RKO (cell line): ENCODE data around the gene GNAQ.

Source experiments
- DNase-seq: peaks from one replicate; pipeline ENCODE4 v3.0.0-alpha.2; 2016; ENCODE audit warnings: low spot score

GNAQ gene

DNA sequence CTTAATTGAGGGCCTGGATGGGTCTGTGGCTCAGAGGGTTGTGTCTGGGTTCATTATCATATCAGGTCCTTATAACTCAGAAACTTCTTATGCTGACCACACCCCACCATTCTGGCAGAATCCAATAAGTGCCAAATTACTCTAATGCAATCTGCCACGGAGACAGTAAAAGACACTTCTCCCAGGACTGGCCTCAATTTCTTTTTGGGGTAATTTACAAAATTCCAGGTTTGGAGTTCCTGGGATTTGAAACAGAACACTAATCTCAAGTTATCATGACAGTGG is 187.8 kb downstream of the GNAQ start:
- no peak for DNase-seq

DNA sequence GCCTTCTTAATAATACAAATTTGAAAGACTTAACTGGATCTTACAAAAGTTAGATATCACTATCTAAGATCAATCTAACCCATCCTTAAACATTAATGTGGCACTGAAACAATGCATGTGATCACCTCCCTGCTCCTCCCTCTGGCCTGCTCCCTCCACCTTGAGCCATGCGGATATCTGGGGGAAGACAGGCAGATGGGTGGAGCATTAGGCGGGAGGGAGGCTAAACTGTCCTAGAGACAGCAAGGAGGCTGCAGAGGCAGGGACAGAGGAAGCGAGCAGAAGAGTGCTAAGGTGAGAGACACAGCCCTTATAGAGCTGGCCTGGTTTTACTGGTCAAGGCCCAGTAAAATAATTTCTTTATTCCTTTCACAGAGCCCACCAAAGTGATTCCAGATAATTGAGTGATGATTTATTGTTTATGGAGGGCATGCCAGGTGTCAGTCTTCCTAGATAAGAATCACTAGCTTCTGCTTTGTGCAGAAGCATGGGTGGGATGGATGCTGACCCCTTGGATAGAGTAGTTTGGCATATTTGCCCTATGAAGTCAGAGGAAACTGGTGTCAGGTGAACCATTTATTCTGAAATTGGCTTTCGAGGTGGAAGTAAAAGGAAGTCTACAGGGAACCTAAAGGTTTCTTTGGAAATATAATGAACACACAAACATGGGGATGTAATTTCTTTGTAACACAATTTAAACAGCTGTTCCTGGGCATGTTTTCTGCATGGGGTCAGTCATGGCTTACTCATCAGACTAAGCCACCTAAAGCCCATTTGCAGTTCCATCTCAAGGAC is 188.3 kb downstream of the GNAQ start:
- DNase-seq, result no peak

DNA sequence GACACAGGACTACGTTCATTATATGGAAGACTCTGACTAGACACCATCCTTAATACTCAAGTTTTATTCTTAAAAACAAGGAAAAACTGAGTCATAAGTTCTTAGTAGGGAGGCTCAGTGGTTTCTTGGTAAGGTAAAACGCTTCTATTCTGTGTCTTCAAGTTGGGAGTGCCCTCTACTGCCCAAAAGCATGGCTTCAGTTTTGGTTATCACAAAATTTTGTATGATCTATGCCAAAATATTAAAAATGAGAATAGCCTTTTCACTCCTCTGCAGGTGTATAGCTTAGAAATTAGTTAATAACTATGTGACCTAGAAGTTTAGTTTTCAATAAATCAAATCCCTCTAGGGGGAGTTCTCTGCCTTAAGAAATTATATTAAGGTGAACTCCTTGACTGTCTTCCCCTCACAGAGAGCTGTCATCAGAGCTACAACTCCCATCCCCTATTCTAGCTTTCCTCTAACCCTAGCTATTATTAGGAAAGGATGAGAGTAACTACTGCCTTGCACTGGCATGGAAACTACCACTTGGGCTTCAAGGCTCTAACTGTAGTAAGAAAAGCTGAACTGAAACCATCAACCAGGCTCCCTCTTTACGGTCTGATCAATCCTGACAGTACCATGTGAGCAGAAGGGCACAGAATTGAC is 189.7 kb downstream of the GNAQ start:
- DNase-seq, result peak; percentile 11

DNA sequence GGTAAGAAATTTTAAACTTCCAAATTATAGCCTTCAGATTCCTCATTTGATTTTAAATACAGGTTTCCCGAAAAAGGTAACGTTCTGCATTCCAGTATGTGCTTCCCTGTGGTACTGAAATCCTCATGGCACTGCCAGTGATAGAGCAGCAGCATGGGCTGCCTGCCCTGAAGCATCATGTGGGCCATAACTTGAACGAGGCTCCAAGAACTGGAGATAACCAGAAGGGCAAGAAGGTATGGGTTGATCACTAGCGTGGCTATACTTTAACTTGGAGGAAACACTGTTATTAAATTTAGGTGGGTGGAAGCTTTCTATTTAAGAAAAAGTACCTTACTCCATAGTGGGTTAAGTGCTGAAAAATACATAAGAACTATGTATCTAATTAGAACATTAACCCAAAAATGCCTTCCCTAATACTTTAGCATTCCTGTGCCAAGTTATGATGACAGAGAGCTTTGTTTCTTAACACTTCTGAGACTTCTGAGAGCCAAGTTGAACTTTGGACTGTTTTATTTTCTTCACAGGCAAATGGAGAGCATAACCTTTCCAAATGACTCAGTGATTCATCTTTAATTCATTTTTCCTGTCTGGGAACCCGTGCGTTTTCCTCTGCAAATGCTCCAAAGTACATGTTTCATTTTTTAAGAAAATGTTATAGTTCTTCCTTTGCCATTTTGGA is 192.0 kb downstream of the GNAQ start:
- no peak for DNase-seq

DNA sequence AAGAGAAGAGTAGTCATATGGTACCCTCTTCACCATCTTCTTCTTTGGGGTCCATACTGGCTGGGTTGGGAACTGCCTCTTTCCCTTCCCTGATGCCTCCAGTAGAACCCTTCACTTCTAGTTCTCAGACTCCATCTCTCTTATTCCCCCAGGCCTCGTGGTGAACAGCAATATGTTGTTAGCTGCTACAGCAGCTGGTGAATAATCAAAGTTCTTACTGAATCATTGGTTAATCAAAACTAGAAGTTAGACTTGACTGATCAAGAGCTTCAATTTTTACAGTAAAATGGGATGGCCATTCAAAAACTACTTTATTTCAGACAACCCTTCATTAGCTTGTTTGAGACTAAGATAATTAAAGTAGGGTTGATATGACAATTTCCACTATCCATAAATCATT is 192.6 kb downstream of the GNAQ start:
- DNase-seq, result no peak

DNA sequence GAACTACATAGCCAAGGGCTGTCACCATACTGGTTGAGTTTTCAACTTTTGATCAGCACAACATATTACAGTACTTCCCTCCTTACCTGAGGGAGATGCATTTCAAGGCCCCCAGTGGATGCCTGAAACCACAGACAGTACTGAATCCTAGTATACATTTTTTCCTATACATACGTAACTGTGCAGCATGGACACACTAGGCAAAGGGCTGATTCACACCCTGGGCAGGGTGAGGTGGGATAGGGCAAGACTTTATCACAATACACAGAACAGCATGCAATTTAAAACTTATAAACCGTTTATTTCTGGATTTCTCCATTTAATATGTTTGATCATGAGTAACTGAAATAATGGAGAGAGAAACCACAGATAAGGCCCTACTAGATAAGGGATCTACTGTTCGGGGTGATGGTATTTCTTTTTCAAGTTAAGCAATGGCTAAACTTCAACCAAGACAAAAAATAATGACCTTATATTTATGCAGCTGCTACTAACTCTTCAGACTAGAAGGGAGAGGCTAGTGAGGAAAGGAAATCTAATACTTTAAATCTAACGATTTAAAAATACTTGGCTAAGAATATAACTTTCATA is 196.6 kb downstream of the GNAQ start:
- DNase-seq, result no peak

DNA sequence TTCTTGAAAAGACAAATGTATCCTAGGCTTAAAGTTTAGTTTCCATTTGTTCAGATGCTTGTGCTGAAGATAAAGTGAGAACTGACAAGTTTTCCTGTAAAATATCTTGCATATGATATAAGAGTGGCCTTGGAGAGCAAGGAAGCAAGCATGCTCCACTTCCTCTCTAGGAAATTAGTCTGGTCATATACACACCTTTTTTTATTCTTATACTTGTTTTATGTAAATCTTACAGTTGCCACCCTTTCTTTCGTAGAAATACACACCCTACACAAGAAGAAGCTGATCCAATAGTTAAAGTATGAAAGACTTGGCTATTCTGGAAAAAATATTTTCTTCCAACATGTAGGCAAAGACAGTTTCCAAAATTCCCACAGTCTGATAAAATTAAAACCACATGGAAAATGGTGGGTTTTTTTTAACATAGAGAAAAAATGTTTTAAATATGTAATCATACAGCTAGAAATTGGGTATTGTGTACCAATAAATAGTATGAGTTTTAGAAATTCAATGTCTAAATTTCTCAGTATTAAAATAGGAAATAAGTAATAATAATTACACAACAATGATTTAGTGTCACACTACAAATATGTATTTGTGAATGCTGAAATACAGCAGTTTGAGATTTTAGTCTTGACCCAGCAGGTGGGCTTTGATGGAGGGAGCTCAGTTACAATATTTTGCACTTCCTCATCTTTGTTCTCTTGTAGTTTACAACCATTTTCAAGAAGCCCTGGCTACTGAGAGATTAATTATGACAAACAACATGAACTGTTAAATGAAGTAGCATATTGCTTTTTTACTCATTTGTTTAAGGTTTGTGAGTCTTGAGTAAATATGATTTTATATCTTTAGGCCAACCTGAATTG is 197.8 kb downstream of the GNAQ start:
- DNase-seq, result no peak

DNA sequence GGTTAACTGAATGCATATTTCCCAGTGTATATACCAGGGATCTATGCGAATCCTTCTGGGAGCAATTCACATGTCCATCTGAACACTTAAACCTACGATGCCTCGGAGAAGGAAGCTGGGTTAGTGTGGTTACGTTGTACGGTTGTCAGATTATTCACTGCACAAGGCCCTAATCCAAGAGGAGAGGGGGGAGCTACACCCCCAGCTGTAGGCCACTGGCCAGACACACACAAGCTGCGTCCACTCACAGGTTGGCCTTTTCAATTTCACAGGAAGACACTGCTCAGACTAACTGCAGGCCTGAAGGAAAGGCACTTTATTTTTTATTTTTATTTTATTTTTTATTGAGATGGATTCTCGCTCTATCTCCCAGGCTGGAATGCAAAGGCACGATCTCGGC is 199.0 kb downstream of the GNAQ start:
- DNase-seq, result no peak

DNA sequence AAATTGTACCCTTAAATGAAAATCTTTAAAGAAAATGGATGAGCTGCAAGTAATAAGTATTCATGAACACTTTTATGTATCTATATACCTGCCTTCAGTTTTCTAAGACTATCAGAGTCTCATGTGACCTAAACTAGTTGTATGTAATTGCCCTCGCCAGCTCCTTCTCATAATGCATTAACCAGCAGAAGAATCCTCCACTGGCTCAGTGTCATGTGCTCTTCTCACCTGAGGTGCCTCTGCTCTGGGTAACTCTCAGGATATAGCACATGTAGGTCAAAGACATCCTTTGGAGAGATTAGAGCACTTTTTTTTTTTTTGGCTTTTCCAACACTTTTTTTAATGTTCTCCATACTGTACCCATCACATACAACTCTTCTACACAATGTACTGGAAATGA is 199.8 kb downstream of the GNAQ start:
- no peak for DNase-seq

DNA sequence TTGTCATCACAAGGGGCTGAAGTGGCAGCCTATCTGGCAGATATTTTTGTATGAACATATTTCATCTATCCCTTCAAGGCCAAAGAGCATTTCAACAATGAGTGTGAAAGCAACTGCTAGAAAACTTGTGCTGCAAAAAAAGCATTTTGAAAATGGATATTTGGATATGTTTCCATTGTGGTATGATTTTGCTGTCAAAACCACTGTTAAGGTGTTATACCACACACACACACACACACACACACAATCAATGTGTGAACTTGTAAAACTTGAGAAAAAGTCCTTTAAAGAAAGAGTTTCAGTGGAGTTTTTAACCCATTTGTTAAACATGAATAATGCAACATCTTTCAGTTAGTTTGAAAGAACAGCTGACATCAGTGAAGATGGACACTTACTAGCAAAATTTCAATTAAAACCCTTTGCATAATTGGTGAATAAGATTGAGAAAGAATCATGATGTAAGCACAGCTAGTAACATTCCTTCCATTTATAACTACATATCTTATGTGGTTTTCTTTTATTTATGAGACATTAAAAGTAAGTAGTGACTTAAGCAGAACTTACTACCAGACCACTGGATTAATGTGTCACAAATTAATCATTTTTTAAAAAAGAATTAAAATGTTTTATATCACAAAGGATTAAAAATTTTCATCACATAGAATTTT is 200.9 kb downstream of the GNAQ start:
- DNase-seq, result no peak

DNA sequence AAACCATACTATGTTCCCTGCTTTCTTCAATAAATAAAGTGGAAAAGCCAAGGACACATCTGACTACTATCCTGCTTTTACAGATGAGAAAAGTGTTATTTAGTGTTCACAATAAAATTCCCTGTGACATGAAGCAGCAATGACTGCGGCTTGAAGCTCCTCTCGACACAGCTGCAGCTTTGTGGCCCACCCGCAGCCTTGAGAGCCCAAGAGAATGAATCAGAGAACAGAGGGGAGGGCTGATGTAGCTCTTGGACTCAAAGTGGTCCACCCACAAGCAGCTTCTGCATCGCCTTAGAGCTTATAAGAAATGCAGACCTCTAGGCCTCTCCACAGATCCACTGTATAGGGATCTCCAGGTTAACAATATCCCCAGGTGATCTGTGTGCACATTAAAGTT is 202.2 kb downstream of the GNAQ start:
- DNase-seq, result no peak

DNA sequence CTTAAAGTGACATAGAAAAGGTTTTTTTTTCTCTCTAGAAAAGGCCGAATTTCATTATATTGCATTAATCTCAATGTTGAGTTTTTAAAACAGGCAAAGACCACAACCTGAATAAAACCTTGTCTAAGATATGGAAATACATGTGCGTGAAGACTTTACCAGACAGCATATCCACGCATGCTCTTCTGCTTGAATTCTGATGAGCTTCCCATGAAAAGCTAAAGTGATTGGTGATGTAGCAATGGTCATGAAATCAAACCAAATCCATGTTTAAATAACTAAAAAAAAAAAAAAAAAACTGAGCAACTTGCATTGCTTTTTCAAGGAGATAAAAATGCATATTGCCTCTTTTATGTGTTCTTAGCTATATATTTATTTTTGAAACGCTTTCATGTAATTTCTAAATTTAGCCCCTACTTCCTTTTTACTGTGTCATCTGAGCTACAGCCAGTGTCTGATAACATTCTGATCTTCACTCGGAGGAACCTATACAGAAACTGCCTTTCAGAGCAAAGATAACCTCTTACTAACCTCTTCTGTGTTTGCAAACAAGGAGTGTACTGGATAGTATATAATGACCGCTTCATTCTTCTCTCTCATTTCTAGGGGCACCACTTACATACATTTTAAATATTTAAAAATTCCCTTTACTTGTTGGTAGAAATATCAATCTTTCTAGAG is 204.4 kb downstream of the GNAQ start:
- no peak for DNase-seq

DNA sequence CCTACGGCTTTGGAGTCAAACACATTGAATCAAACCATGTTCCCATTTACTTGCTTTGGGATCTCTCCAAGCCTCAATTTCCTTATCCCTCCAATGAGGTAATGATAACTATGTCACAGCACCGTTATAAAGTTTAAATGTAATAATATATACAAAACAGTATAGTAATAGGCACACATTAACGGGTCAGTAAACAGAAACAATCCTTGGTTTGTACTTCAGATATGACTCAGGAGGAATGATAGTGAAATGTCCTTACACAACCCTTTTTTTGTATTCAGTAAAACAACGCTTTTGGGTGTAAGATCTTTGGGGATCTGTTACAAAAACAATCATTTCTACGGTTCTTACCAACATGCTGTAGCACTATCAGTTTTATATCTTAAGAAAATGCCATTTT is 205.0 kb downstream of the GNAQ start:
- DNase-seq, result no peak

DNA sequence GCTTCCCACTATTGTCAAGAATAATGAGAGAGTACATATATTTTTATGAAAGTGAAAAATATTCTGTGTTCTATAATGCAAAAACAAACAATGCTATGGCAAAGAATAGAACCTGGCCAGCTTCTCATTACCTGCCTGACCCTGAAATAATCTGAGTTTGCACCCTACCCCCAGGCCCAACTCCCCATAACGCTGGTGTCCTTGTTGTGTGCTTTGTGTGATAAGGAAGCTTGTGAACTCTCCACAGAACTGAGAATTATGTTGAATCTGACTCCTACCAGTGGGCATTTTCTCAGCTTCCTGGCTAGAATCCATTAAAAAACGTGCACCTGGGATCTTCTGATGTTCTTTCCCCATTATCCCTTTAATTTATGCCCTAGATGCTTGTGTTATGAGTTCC is 205.5 kb downstream of the GNAQ start:
- no peak for DNase-seq

DNA sequence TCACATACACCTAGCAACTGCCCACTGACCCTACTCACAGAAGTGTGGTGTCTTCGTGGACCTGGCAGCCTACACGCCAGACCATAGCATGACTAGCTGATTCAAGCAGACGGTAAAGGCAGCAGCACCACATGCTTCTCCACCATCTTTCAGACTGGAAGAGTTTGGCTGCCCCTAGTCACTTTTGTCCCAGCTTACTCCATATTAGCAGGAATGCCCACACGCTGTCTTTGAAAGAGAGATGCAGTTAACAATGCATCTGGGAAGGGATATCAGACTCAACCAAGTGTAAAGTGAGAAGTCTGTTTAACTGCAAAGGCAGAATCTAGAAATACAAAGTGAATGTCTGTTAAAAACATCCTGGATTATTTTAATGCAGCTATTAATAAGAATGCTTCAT is 206.2 kb downstream of the GNAQ start:
- DNase-seq, result no peak

DNA sequence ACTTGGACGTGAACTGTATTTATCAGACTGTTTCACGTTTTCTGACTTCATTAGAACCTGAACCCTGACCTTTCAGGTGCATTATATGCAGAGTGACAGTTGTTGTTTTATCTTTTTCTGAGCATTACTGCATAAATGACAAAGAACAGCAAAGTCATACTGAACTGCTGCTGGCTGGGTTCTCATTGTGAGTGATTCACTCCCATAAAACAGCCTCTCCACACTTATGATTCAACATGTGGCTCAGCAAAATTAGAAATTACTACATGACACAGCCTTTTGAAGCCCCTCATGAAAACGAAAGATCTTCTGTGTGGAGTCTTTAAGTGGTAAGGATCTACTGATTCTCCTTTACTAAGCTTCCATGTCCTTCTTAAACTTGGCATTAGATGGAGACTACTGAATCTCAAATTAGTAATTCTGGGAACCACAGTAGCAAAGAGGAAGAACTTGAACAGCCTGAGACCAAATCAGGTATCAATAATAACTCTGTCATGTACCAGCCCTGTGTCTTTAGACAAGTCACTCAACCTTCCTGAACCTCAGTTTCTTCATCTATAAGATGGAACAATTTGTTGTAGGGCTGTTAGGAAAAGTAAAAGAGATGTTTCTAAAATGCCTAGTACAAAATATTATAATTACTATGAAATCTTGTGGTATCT is 211.2 kb downstream of the GNAQ start:
- DNase-seq, result peak; percentile 89

DNA sequence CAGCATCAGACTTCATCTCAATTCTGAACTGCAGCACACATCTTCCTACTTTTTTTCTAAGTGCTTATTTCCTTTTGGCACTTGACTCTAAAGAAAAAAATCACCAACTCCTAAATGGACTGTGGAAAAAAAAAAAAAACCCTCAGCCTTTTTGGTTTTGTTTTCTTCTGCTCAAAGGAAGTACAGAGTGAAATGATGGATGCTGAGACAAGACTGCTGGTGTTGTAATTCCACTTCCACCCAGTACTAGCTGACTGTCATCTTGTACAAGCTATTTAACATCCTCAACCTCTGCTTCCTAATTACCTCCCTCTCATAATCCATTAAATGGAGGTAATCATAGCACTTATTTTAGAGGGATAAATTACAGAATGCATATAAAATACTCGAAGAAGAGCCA is 212.0 kb downstream of the GNAQ start:
- DNase-seq, result peak; percentile 19

DNA sequence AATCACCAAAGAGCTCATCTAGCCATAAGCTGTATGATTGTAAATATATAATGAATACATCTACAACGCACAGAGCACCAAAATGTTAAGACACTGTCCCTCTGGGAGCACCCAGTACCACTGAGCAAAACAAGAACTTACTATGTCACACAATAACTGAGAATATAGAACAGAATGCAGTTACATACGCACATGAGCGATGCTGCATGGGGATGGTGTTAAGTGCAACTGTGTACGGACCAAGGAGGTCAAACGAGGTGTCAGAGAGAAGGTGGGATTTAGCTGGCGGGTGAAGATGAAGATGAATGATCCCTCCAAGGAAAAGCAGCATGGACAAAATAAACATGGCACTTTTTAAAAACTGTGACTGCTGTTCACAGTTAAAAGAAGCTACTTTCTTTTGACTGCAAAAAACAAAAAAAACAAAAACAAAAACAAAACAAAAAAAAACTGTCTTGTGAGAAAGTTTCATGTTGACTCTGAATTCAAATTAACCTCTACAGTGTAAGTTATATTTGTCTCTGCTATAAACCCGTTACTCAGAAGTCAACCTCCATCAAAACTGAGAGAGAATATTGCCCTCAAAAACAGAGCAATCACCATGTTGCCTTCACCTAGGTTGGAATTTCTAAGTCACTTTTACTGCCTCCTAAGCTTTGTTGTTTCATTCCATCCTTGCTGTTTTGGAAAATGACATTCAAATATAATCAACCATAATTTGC is 213.9 kb downstream of the GNAQ start:
- DNase-seq, result no peak

DNA sequence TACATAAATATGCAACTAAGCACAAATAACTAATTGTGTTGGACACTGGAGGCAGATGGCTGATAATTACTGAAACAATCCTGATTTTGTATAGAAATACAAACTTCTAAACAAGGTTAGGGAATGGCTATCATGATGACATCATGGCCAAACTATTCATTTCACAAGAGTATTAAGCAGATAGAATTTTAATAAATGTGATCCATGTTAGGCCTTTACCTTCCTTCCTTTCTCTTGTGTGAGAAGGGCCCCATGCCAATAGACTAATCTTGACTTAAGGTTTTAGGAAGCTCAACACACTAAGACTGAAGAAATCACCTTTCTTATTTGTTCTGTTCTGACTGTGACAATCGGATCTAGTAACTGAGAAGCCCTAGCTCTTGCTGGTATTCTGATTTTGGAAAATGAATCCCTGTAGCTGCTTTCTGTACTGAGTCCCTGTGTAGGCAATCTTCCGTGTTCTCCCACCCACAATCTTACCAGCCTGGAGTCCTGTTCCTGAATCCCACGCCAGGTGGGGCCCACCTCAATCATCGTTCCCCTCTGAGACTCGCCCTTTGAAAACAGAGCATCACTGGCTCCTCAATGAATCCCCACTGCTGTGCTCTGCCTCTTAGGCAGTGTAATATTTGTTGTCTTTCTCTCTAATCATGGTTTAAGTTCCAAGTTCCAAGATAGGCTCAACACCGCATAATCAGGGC is 214.8 kb downstream of the GNAQ start:
- no peak for DNase-seq
